Measurements from ENCODE around the gene CKAP4. TPM values are rescaled to one million over a fixed set of nuclear protein-coding genes. Genes with fewer than 3 reads are reported as not detected.

CKAP4 gene
- total RNA-seq, 1 experiment from 2014 or later = 133 TPM

GRCh38 chr12:106275458-106275857 is 27.6 kb upstream of the CKAP4 start:
- DNase-seq (ENCODE audit: low spot score) = no peak

GRCh38 chr12:106274575-106275121 is 26.8 kb upstream of the CKAP4 start:
- no peak for DNase-seq (ENCODE audit: low spot score)

- DNase-seq (ENCODE audit: low spot score) = no peak
These were observed 26.2 kb upstream of the CKAP4 start for GRCh38 chr12:106274012-106274411.

GRCh38 chr12:106273491-106273890 is 25.7 kb upstream of the CKAP4 start:
- no peak for DNase-seq (ENCODE audit: low spot score)

GRCh38 chr12:106271575-106272505 is 24.0 kb upstream of the CKAP4 start:
- no peak for DNase-seq (ENCODE audit: low spot score)

- no peak for DNase-seq (ENCODE audit: low spot score)
These were observed 21.4 kb upstream of the CKAP4 start for GRCh38 chr12:106269150-106269771.

GRCh38 chr12:106267535-106267934 is 19.7 kb upstream of the CKAP4 start:
- DNase-seq (ENCODE audit: low spot score) = no peak

- no peak for DNase-seq (ENCODE audit: low spot score)
These were observed 17.3 kb upstream of the CKAP4 start for GRCh38 chr12:106265116-106265515.

- no peak for DNase-seq (ENCODE audit: low spot score)
These were observed 11.1 kb upstream of the CKAP4 start for GRCh38 chr12:106258935-106259334.

- no peak for DNase-seq (ENCODE audit: low spot score)
These were observed 10.4 kb upstream of the CKAP4 start for GRCh38 chr12:106258226-106258625.

- DNase-seq (ENCODE audit: low spot score) = no peak
These were observed 8.7 kb upstream of the CKAP4 start for GRCh38 chr12:106256524-106256923.

- no peak for DNase-seq (ENCODE audit: low spot score)
These were observed 8.1 kb upstream of the CKAP4 start for GRCh38 chr12:106255952-106256351.

- no peak for DNase-seq (ENCODE audit: low spot score)
These were observed 7.7 kb upstream of the CKAP4 start for GRCh38 chr12:106255493-106255892.

GRCh38 chr12:106254724-106255123 is 6.9 kb upstream of the CKAP4 start:
- no peak for DNase-seq (ENCODE audit: low spot score)

GRCh38 chr12:106251631-106252455 is 4.0 kb upstream of the CKAP4 start:
- peak; percentile 40 for DNase-seq (ENCODE audit: low spot score)

GRCh38 chr12:106249411-106250135 is 1.8 kb upstream of the CKAP4 start:
- DNase-seq (ENCODE audit: low spot score) = no peak

- peak; percentile 18 for DNase-seq (ENCODE audit: low spot score)
These were observed 1.1 kb upstream of the CKAP4 start for GRCh38 chr12:106248846-106249371.

GRCh38 chr12:106248312-106248845 is 559 bp upstream of the CKAP4 start:
- peak; percentile 65 for DNase-seq (ENCODE audit: low spot score)

GRCh38 chr12:106246891-106247673 is 738 bp downstream of the CKAP4 start:
- no peak for DNase-seq (ENCODE audit: low spot score)

GRCh38 chr12:106245767-106246166 is 2.1 kb downstream of the CKAP4 start:
- DNase-seq (ENCODE audit: low spot score) = peak; percentile 72

Measured in A172 (cell line).